HepG2 (cell line): ENCODE data around the gene STX10. TPM values are rescaled to one million over a fixed set of nuclear protein-coding genes. Genes with fewer than 3 reads are reported as not detected.

Source experiments
- ATAC-seq: fragments of 200-7000 bp; cut with Tn5 transposase; 3 replicates; pipeline ENCODE4 v1.9.1; 2020; ENCODE audit warnings: mild to moderate bottlenecking, moderate library complexity
- BruUV-seq: library from RNA; stranded (reverse); fragments of 400-500 nt; replicated peaks from 2 replicates; lab custom pipeline; 2021; lab: Mats Ljungman, UMichigan
- CTCF ChIA-PET: fragments of 300-600 bp; formaldehyde crosslinking; extraction: SDS; loops from one replicate; lab custom pipeline; 2021; ENCODE audit warnings: low total read pairs, inconsistent platforms, low intra/inter-chr PET ratio; lab: Yijun Ruan, JAX
- POLR2A ChIA-PET: fragments of 350-600 bp; sonication (Branson Sonifier 250); formaldehyde crosslinking; loops from one replicate; lab custom pipeline; 2020; ENCODE audit warnings: antibody characterized with exemption, inconsistent platforms; lab: Yijun Ruan, JAX
- DNase-seq: peaks from one replicate; pipeline ENCODE4 v3.0.0-alpha.2; 2015; ENCODE audit warnings: low spot score
- FAIRE-seq: peaks from 3 replicates; lab custom pipeline; 2011; peaks lifted over from hg19 to GRCh38; lab: Jason Lieb, UNC
- H2AFZ ChIP-seq: one replicate; pipeline ENCODE4 v1.6.1; 2011; ENCODE audit warnings: low read length, inconsistent platforms
- H3K27ac ChIP-seq: fragments of 300-600 bp; 3 replicates; pipeline ENCODE4 v1.8.0; 2011; ENCODE audit warnings: mixed run types, mild to moderate bottlenecking, mixed read lengths, low read length, inconsistent platforms; ENCODE audit not compliant: insufficient read depth; ENCODE audit errors: extremely low read length
- H3K27me3 ChIP-seq, 2 experiments: fragments of 200-600 bp in 1 of 2; 2 replicates in 1 of 2; 3 replicates in 1 of 2; pipeline versions ENCODE4 v1.6.0 to v1.8.0; 2011; ENCODE audit warnings: low read length in 2 of 2, mild to moderate bottlenecking in 2 of 2, moderate library complexity in 2 of 2, inconsistent platforms in 1 of 2; ENCODE audit not compliant: insufficient read depth in 2 of 2, control insufficient read depth in 1 of 2
- H3K36me3 ChIP-seq, 2 experiments: fragments of 200-600 bp in 1 of 2; replicated peaks in 1 of 2; 2 replicates in 1 of 2; 3 replicates in 1 of 2; pipeline versions ENCODE4 v1.5.1 to v1.8.0; 2011; ENCODE audit warnings: low read length in 2 of 2, inconsistent platforms in 1 of 2; ENCODE audit not compliant: insufficient read depth in 2 of 2, control insufficient read depth in 1 of 2
- H3K4me1 ChIP-seq: 2 replicates; pipeline ENCODE4 v1.5.1; 2012; ENCODE audit warnings: low read length, inconsistent platforms; ENCODE audit not compliant: insufficient read depth
- H3K4me2 ChIP-seq: 2 replicates; pipeline ENCODE4 v1.6.0; 2011; ENCODE audit warnings: low read depth, low read length, inconsistent platforms
- H3K4me3 ChIP-seq, 3 experiments: fragments of 200-600 bp in 1 of 3; sonication (generic), shearing (Covaris generic) in 1 of 3; replicated peaks in 1 of 3; 2 replicates each; pipeline ENCODE4 v1.5.1; 2011 to 2016; ENCODE audit warnings: low read length in 3 of 3, inconsistent platforms in 2 of 3, low read depth in 2 of 3, mild to moderate bottlenecking in 2 of 3, control low read depth in 1 of 3, mixed read lengths in 1 of 3; ENCODE audit not compliant: insufficient read depth in 1 of 3
- H3K79me2 ChIP-seq: one replicate; pipeline ENCODE4 v1.6.1; 2011; ENCODE audit warnings: low read length, inconsistent platforms; ENCODE audit not compliant: insufficient read depth
- H3K9ac ChIP-seq: 2 replicates; pipeline ENCODE4 v1.6.0; 2011; ENCODE audit warnings: mild to moderate bottlenecking, low read depth, low read length, inconsistent platforms; ENCODE audit not compliant: insufficient read depth
- H3K9me3 ChIP-seq: 2 replicates; pipeline ENCODE4 v1.5.1; 2012; ENCODE audit warnings: mild to moderate bottlenecking, low read length
- H4K20me1 ChIP-seq: 2 replicates; pipeline ENCODE4 v1.6.0; 2011; ENCODE audit warnings: inconsistent platforms, mild to moderate bottlenecking, low read length, moderate library complexity; ENCODE audit not compliant: insufficient read depth
- AGO2 ChIP-seq: fragments of 200-400 bp; formaldehyde crosslinking; optimal IDR thresholded peaks from 2 replicates; pipeline ENCODE3; 2017; ENCODE audit warnings: mild to moderate bottlenecking, low read depth, low read length, moderate library complexity
- NFKBIZ ChIP-seq: IDR thresholded peaks from 2 replicates; pipeline ENCODE4 v1.6.1; 2018; ENCODE audit warnings: missing genetic modification reagents, missing compliant biosample characterization
- NR1H2 ChIP-seq: sonication (generic); formaldehyde crosslinking; IDR thresholded peaks from 2 replicates; pipeline ENCODE4 v1.8.1; 2022; ENCODE audit warnings: low read depth, missing genetic modification reagents, borderline replicate concordance
- POLR2G ChIP-seq: fragments of 200-400 bp; formaldehyde crosslinking; IDR thresholded peaks from 2 replicates; pipeline ENCODE4 v1.6.1; 2018; ENCODE audit warnings: mild to moderate bottlenecking, low read depth, low read length, moderate library complexity
- RBM22 ChIP-seq: fragments of 200-400 bp; formaldehyde crosslinking; optimal IDR thresholded peaks from 2 replicates; pipeline ENCODE3; 2017; ENCODE audit warnings: mild to moderate bottlenecking, low read length, moderate library complexity
- ZBTB33 ChIP-seq: sonication (generic); formaldehyde crosslinking; IDR thresholded peaks from 2 replicates; pipeline ENCODE4 v1.4.0; 2020; ENCODE audit warnings: missing genetic modification reagents
- WGBS: methylation state at CpG from one replicate; pipeline ENCODE4 v1.1.6; 2017; ENCODE audit warnings: low lambda C conversion rate; 5-methylcytosine and 5-hydroxymethylcytosine counted together
- in situ Hi-C: cut with HindIII; loops from 2 replicates; pipeline ENCODE4 v1.10.0; 2017; ENCODE audit warnings: low pct_unique_long_range_greater_than_20kb; ENCODE audit not compliant: extremely low pct_ligation_motif_present
- intact Hi-C: fragments of 100-400 bp; cut with micrococcal nuclease; formaldehyde crosslinking; loops from one replicate; pipeline ENCODE4 v1.10.0; 2022; ENCODE audit not compliant: unreplicated experiment
- polyA plus RNA-seq, 8 experiments: library from polyadenylated mRNA; depleted of rRNA in 3 of 8; stranded (reverse) in 7 of 8; unstranded in 1 of 8; fragments of >200 nt; fragmentation: Illumina TruSeq in 4 of 8; extraction: Trizol in 4 of 8; gene quantifications; 2 replicates each; pipeline versions ENCODE4 v1.2.1 to v1.2.3, GENCODE V29; 2011 to 2016; ENCODE audit warnings: low read depth in 4 of 8, missing spikeins in 1 of 8, mixed read lengths in 1 of 8; ENCODE audit not compliant: insufficient read depth in 1 of 8
- total RNA-seq, 5 experiments: library from RNA; depleted of rRNA; stranded (reverse); fragments of >200 nt; fragmentation: Illumina TruSeq; extraction: Trizol; gene quantifications; 2 replicates each; pipeline ENCODE4 v1.2.3, GENCODE V29; 2016; ENCODE audit warnings: low read depth in 1 of 5

STX10 gene
- total and polyA plus RNA-seq, 2 of the 13 experiments (the other 11 are each of a cell fraction or from before 2014, with no cell fraction given) = 47.9 to 66.4 TPM

- POLR2A ChIA-PET = no interaction called here
- FAIRE-seq (no peak), ATAC-seq (no peak), DNase-seq (no peak)
- WGBS = 97% methylated on average over 42 of the region's 77 CpGs
- no peaks in the 10 kb centered on the region for H3K36me3 ChIP-seq
- no TSS peak for BruUV-seq
- H3K79me2 ChIP-seq = no peaks in the 10 kb centered on the region
- no peak overlapping the region for H3K4me3 ChIP-seq
- TF ChIP-seq POLR2G (0 out of 2 replicates have a peak, but pooled peaks have one; percentile 7), NR1H2 (CRISPR knock-in tag) (no peak), AGO2 (peak; percentile 77), RBM22 (peak; percentile 26), ZBTB33 (peak; percentile 13; the same call in 1 of the 2 replicates), NFKBIZ (CRISPR knock-in tag) (no peak)
- in situ Hi-C loops (no loop called here), intact Hi-C loops (no loop called here)
- no peaks in the 10 kb centered on the region for H3K27me3 ChIP-seq
- peaks cover 37% of the 10 kb centered on the region for H3K4me1 ChIP-seq
- no peaks in the 10 kb centered on the region; the same call in 1 of the 2 replicates for H4K20me1 ChIP-seq
- no peak overlapping the region for H2AFZ ChIP-seq
- no peak overlapping the region for H3K4me2 ChIP-seq
- no peak overlapping the region for H3K27ac ChIP-seq
- no peaks in the 10 kb centered on the region for H3K9me3 ChIP-seq
- no peak overlapping the region for H3K9ac ChIP-seq
- CTCF ChIA-PET = no interaction called here
These were observed 50.8 kb downstream of the STX10 start for GRCh38 chr19:13099073-13099999.
